GM12878 (cell line): ENCODE data around the gene ZNF620.

Experiments
- CTCF ChIP-seq, 3 experiments: IDR thresholded peaks in 2 of 3; conservative IDR thresholded peaks in 1 of 3; 2 replicates each; pipeline ENCODE4 v1.5.1; 2011; ENCODE audit warnings: low read depth in 3 of 3, low read length in 3 of 3, mild to moderate bottlenecking in 3 of 3, control low read depth in 2 of 3, moderate library complexity in 2 of 3, inconsistent platforms in 1 of 3, mixed read lengths in 1 of 3; ENCODE audit not compliant: control insufficient read depth in 2 of 3, insufficient read depth in 1 of 3; ENCODE audit errors: extremely low read depth in 1 of 3
- ETV6 ChIP-seq, 2 experiments: fragments of 450-650 bp in 1 of 2; IDR thresholded peaks in 1 of 2; conservative IDR thresholded peaks in 1 of 2; 2 replicates each; pipeline ENCODE4 v1.6.1; 2014; ENCODE audit warnings: antibody characterized with exemption in 1 of 2, borderline replicate concordance in 1 of 2, low read depth in 1 of 2, mild to moderate bottlenecking in 1 of 2, moderate library complexity in 1 of 2
- POLR2A ChIP-seq: IDR thresholded peaks from 2 replicates; pipeline ENCODE4 v1.6.1; 2011; ENCODE audit warnings: low read depth, mild to moderate bottlenecking, low read length
- SMC3 ChIP-seq: IDR thresholded peaks from 2 replicates; pipeline ENCODE4 v1.6.1; 2011; ENCODE audit warnings: low read length, improper control_type of control experiment, borderline replicate concordance
- ZNF274 ChIP-seq: IDR thresholded peaks from one replicate; pipeline ENCODE4 v1.8.0; 2011; ENCODE audit not compliant: insufficient read length, insufficient read depth
- TF ChIP-seq, protein P1 (sequence below): fragments of 450-650 bp; IDR thresholded peaks from 2 replicates; pipeline ENCODE4 v1.6.1; 2017; ENCODE audit warnings: mild to moderate bottlenecking

DNA sequence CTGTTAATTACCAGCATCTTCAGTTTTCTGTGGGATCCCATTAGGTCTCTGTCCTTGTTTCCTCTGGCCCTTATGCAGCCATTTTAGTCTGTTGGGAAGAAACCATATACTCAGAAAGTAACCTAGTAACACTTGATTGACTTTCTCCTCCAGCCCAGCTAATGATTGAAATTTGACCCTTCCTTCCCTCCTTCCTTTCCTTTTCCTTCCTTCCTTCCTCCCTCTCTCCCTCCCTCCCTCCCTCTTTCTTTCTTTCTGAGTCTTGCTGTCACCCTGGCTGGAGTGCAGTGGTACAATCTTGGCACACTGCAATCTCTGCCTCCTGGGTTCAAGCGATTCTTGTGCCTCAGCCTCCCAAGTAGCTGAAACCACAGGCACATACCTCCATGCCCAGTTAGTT is 5.9 kb upstream of the ZNF620 start:
- TF ChIP-seq ETV6 (conservative IDR thresholded peaks at IDR 0.05 in 1 of 2, IDR thresholded peaks at IDR 0.05 in 1 of 2; ENCODE audit: borderline replicate concordance in 1 of 2, low read depth in 1 of 2) (no peak), SMC3 (no peak), CTCF (IDR thresholded peaks at IDR 0.05 in 2 of 3, conservative IDR thresholded peaks at IDR 0.05 in 1 of 3; ENCODE audit: control insufficient read depth in 2 of 3, extremely low read depth in 1 of 3, insufficient read depth in 1 of 3, low read depth in 3 of 3, low read length in 3 of 3) (no peak), POLR2A (no peak), ZNF274 (no peak)
- TF ChIP-seq, protein P1, sequence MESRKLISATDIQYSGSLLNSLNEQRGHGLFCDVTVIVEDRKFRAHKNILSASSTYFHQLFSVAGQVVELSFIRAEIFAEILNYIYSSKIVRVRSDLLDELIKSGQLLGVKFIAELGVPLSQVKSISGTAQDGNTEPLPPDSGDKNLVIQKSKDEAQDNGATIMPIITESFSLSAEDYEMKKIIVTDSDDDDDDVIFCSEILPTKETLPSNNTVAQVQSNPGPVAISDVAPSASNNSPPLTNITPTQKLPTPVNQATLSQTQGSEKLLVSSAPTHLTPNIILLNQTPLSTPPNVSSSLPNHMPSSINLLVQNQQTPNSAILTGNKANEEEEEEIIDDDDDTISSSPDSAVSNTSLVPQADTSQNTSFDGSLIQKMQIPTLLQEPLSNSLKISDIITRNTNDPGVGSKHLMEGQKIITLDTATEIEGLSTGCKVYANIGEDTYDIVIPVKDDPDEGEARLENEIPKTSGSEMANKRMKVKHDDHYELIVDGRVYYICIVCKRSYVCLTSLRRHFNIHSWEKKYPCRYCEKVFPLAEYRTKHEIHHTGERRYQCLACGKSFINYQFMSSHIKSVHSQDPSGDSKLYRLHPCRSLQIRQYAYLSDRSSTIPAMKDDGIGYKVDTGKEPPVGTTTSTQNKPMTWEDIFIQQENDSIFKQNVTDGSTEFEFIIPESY, result no peak
